GM18870 (cell line): ENCODE results near the gene UBL5.

Experiments used
- ATAC-seq: cut with Tn5 transposase; IDR thresholded peaks from one replicate; pipeline ENCODE4 v1.9.1; 2021; ENCODE audit warnings: moderate library complexity; ENCODE audit not compliant: unreplicated experiment

Gene UBL5

DNA sequence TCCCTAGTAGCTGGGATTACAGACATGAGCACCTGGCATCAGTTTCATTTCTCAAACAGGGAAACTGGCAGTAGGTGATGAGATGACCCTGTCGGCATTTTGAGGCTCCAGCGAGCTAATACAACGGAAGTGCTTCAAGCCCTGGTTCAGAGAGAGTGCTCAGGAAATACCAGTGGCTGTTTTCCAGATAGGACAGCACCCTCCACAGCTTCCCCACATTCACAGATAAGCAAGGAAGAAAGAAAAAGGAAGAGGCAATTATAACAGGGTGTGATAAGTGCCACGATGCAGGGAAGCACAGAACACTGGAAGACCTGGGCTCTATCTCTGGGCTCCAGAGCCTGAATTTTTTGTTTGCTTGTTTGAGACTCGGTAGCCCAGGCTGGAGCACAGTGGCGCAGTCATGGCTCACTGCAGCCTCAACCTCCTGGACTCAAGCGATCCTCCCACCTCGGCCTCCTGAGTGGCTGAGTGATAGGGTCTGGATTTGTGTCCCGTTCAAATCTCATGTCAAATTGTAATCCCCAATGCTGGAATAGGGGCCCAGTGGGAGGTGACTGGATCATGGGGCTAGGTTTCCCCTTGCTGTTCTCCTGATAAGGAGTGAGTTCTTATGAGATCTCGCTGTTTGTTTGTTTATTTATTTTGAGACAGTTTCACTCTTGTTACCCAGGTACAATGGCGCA is 50.9 kb downstream of the UBL5 start:
- no peak for ATAC-seq
